Nucleus accumbens (tissue), 56 donors: Measurements from ENCODE around the gene AGBL3.
"Not testable (repeated sequence)": the region's sequence is repeated elsewhere in the genome, so short reads cannot be mapped to it uniquely, and the experiment has no call there.

ENCODE experiments used
- DNase-seq, 56 donors: peaks; one replicate each; lab custom pipeline; 2025; lab: John Stamatoyannopoulos, UW

Gene AGBL3

DNA sequence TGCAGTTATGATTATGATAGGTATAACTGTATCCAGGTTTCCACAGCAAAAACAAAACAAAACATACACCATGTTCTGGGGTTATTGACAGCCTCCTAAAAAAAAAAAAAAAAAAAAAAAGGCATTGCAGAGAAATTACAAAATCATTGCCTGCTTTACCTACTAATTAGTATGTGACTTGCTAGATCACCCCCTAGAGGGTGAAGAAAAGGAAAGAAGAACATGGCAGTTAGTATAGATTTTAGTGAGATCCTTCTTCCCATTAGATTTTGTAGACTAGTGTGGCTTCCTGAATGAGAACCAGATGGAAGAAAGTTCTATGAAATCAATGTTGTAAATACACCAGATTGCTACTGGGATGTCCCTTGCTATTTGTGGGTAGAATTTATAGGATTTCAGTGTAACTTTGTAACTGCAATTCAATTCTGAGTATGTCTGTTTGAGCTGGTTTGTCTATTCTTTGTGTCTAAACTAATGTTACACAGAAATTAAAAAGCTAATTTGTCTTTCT lies 24.0 kb upstream of the AGBL3 start:
- DNase-seq: no peak

DNA sequence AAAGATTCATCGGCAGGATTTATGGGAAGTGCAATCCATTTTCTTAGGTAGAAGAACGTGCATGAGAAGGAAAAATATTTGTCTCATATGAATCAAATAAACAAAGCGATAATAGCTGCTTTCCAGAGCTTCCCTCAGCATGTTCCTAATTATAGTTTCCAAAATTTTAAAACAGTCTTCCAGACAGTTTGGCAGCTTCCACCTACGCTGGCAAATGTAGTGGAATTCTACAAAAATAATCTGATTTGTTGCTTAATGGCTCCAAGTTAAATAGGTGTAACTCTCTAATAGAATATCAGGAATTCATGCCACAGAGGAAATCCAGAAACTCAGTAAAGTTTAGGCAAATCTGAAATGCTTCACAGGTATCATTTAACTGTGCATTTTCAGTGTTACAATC lies 23.3 kb upstream of the AGBL3 start:
- no peak for DNase-seq

DNA sequence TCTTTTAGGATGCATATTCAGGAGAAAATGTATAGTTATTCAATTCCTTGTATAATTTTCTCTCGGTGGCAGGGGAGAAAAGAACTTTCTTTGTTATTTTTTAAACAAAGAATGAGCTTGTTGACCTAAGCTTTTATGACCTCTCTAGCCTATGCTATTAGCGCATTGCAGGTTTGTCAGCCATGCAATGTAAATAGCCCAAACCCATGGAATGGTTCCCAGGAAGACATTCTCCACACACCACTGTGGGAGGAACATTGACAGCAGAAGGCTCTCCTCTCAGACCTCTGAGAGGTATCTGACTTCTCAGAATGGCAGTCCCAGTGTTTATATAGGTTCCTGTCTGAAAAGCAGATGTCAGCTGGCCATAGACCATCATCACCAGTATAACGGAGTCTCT lies 19.6 kb upstream of the AGBL3 start:
- DNase-seq: no peak

DNA sequence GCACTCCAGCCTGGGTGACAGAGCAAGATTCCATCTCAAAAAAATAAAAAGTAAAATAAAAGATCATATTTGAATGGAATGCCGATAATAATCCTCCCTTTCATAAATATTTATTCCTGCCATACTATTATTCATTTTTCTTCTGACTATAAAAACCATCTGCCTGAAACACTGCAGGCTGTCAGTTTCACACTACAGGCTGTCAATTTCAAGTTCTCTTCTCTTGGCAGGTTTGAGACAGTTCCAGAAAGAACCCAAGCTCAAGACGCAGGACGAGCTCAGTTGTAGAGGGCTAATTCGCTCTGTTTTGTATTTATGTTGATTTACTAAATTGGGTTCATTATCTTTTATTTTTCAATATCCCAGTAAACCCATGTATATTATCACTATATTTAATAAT lies 18.2 kb upstream of the AGBL3 start:
- no peak for DNase-seq

DNA sequence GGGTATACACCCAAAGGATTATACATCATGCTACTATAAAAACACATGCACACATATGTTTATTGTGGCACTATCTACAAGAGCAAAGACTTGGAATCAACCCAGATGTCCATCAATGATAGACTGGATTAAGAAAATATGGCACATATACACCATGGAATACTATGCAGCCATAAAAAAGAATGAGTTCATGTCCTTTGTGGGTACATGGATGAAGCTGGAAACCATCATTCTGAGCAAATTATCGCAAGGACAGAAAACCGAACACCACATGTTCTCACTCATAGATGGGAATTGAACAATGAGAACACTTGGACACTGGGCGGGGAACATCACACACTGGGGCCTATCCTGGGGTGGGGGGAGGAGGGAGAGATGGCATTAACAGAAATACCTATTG lies 4.7 kb upstream of the AGBL3 start:
- DNase-seq: not testable (repeated sequence)

DNA sequence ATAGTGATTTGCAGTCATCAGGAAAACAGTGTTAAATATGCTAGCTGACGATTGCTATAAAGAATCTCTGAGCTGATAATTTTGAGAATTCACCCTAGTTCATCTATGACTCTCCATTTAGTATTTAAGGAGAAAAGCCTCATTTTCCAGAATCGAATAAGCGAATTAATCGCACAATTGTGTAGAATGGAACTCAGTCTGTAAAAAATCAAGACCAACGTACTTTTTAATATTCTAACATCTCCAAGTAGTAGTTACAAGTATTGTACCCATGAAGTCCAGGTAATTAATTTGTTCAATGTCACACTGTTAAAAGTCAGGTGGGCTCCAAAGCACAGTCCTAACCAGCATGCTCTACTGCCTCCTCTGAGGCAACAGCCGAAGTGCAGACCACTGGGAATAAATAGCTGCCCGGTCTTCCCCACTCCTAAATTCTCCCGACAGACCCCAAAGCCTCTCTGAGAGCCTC lies 380 bp upstream of the AGBL3 start:
- DNase-seq: no peak

DNA sequence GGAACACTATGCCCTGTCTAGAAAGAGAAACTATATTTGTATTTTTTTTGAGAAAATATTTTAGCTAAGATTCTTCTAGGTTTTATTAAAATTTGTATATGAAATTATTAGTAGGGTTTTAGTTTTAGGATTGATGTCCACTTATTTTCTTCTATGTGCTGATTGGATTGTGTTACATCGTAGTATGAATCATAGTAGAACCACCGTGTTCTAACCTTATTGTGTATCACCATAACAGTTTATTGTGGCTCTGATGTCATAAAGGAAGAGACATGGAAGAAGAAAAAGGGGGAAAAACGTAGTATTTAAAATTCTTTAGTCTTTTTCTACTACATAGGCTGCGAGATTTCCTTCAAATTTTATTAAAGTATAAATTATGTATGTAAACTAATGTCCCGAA lies 1.9 kb downstream of the AGBL3 start:
- no peak for DNase-seq

DNA sequence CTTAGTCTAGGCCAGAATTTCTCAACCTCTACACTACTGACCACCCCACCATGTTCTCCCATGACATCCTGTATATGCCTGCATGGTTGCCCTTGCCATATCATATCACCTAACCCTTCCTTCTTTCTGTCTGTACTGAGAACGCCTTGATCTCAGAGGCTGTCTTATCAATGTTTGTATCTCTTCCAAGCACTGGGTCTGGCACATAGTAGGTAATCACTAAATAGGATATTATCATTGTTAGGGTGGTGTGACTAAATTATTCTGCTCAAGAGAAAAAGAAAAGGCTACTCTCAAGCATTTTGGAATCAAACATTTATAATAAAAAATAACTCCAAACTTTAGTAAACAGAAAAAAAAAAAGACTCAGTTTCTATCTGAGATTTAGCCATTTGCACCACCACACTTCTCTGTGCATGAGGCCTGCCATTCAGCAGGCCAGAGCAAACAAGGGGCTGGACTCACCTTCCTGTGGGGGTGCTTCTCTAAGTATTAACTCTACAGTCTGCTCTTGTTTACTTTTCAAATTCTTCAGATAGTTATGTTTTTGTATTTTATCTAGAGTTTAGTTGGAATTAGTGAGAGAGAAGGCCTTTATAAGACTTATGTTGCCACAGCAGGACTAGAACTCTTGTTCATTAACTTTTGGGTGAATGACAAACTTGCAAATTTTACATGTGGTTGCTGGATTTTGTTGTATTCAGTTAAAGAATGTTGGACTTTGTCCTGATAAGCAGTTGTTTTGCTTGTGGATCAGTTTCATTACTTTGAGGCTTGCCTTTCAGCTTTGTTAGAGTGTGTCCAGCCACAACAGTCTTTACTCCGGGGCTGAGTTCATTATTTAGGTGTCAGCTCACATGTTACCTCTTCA lies 5.4 kb downstream of the AGBL3 start:
- DNase-seq: no peak

DNA sequence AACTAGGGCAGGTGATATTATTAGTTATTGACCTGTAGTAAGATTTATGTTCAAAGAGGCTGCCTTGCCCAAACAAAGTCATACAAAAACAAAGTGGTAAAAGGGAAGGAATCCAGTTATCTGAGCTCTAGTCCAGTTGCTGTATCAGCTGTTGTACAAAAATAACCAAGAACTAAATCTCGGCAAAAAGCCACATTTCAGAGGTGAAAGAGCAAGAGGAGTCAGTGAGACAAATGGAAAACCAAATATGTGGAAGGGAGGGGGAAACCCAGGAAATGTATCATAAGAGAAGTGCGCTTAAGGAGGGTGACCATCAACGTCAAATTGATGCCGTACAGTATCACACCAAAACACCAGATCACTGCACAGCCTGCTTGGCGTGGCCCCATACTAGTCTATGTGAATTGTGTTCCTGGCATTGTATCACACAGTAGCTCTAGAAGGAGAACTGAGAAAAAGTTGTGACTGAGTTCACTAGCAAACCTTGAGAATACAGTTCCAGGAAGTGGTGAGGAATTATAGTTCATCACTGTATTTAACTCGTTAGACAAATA lies 6.4 kb downstream of the AGBL3 start:
- no peak for DNase-seq

DNA sequence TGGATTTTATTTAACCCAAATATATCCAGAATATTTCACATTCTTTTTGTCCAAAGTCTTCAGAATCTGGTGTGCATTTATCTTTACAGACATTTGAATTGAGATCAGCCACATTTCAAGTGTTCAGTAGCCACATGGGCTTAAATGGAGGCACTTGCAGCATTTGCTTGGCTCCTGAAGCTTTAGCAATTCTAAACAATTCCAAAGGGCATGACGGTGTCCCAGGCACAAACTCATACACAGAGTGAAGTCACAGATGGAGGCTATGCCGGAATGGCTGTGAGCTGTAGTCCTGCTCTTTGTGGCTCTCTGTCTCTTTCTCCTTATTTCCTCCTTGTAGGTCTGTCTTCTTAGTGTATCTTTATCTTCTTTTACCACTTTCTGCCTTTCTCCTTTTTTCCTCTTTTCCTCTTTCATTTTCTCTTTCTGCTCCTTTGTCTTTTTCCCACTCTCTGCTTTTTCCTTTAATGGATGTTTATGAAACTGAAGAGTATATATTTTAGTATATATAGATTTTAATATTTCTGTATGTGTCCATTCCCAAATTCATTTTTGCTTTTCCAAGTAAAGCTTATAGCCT lies 7.7 kb downstream of the AGBL3 start:
- DNase-seq: no peak

DNA sequence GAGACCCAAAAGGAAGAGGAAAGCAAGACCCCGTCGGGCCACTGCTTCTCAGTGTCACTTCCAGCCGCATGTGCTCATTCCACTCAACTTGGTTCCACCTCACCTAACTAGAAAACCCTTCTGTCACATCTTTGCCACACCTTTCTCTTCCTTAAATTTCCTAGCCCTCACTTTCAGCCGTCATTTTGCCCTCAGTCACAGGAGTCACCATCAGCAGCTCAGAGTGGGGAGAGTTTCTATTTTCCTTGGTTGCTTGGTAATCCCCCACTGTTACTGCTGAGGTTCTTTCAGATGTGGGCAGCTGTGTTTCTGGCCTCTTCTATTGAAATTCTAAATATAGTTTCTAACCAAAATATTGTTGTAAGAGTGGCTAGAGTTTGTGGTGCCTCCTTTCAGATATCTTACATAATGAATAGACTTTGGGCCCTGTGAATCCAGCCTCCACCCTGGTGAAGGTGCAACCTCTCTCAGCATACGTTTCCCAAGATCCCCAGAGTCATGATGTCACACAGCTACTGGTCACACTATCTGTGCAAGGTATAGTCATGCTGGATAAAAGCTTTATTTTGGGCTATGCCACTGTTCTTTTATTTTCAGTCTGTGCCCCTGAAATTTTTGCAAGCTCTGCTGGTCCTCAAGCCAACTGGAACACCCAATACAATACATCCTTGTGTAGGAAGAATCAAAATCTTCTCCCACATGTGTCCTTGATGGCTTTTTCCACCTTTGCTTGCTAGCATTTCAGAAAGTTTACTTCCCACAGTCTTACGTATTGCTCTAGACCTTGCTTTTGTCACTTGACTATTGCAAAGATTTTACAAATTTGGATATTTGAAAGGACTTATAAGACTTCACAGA lies 9.2 kb downstream of the AGBL3 start:
- no peak for DNase-seq

DNA sequence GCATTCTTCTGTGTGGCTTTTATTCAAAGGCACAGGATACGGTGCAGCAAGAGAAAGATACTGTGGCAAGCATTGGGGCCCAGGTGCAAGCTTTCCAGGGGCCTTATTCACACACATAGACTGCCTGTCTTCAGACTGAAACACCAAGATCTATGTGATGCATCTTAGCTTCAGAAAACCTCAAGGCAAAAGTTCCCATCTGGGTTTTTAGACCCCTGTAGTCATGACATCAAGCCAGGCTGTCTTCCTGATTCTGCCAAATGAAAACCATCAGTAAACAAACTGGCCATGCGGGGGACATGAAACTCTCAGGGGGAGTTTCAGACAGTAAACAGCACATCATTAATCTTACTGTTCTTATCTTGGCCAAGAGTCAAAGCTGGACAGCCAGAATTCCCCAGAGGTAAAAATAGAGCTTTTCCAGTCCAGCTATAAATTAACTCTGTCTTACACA lies 9.8 kb downstream of the AGBL3 start:
- DNase-seq: no peak

DNA sequence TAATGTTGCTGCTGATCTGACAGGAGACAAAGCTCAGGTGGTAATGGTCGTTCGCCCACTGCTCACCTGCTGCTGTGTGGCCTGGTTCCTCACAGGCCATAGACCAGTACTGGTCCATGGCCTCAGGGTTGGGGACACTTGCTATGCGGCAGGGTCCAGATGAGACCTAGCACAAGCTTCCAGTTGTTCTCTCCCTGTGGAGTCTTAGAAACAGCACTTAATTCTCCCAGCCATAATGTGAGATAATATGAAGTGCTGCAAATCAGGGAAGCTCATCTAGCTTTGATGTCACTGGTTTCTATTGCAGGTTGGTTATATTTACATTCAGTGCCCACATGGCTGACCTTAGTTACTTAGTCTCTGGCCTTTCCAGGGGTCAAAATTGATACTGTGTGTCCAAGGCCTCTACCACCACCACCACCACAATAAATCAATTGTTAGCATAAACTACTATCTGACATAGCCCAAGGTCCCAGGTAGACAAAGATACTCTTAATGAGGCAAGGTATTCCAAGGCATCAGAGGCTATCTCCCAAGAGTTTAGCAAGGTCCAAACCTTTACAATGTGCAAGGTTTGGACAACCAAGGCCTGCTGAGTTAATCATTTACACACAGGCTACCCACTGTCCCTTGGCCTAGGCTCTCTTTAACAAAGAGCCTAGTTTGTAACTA lies 11.0 kb downstream of the AGBL3 start:
- no peak for DNase-seq

DNA sequence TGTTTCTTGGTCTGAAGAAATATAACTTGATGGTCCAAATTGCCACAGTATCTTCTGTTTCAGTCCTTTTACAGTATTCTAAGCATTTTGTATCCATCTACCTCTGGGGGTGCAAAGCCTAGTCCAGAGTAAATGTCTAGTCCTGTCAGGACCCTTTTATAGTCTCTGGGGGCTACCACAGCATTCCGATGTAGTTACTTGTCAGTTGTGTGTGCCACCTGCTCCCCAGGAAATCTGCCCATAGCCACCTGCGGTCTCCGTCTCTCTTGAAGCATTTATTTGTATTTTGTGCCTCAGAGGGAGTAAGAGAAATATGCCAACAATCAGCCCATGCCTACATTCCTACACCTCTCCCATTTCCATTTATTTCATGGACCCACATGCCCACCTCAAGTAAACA lies 12.8 kb downstream of the AGBL3 start:
- DNase-seq: no peak

DNA sequence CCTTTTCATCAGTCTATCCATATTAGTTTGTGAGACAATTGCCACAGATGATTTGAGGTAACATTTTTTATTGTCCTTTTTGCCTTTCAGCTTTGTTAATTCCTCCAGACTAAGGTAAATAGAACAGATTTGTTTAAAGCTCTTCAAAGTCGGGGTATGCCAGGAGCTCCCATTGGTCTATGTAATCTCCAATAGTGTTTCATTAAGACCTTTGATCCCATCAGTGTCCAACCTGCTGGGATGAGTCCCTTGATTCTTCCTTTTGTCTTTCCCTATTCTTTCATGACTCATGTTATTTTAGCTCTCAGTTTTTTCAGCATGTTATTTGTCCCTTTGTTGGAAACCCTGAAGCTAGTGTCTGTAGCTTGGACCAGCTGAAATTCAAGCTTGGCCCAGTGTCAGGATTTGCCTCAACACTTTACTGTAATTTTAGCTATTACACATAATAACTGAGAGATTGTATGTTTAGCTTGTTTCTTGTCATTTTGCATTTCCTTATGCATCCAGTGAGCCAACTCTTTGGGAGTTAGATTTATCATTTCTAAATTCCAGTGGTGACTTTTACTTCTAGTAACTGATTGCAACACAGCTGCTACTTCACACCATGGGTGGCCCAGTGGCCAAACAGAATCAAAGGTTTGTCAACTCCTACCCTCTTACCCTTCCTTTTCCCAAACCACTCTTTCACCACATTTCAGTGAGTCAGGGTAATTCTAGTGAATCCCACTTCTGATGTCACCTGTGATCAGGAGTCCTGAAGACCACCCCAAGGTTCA lies 15.3 kb downstream of the AGBL3 start:
- no peak for DNase-seq

DNA sequence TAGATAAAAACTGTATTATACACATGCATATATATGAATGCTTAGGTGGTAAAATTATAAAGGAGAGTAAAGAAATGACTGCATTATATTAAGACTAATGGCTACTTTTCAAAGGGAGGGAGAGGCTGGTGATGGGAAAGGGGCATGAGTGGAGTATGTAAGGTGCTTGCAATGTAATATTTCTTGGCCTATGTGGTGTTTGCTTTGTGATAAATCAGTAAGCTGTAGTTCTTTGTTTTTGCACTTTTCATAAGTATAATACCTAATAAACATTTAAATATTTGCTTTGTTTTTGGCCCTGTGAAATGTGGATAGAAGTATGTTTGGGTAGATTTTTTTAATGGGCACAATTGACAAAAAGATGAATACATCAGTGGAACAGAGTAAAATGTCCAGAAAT lies 25.9 kb downstream of the AGBL3 start:
- DNase-seq: no peak

DNA sequence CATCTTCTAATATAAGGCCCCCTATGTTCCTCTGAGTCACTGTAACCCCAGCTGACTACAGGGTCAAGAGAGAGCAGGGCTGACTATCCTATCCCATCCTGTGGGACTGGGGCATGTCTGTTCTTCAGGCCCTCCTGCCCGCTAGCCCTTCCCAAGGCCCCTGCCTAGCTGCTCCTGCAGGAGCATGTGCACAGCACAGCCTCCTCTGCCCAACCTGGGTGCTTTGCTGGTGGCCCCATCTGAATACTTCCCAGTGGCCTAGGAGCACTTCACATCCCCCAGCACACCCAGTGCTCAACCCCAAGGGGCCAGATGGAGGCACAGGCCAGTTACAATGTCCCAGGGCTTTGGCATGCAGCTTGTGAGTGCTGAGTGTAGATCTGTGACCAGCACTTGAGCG lies 37.3 kb downstream of the AGBL3 start:
- DNase-seq: no peak

DNA sequence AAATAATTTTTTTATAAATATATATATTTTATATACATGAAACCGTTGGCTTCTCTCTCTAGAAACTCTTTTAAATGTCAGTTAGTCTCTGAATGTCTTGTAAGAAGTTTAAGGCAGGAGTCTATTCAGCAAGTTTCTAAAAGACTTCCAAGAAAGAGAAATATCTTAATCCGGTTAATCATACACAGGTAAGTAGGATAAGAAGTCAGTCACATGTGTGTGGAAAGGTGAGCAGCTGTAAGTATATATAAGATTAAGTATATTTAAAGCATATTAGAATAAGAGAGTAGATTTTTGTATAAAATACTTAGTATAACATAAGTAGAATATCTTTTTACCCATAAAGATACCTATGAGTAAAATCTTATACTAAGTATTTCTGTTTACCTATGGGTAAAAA lies 48.9 kb downstream of the AGBL3 start:
- DNase-seq: no peak

DNA sequence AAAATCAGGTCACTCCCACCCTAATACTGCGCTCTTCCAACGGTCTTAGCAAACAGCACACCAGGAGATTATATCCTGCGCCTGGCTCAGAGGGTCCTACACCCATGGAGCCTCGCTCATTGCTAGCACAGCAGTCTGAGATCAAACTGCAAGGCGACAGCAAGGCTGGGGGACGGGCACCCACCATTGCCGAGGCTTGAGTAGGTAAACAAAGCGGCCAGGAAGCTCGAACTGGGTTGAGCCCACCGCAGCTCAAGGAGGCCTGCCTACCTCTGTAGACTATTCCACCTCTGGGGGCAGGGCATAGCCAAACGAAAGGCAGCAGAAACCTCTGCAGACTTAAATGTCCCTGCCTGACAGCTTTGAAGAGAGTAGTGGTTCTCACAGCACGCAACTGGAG lies 80.7 kb downstream of the AGBL3 start:
- DNase-seq: not testable (repeated sequence)
